Spleen (tissue), 11 donors: ENCODE data around the gene GJB5. TPM values are rescaled to one million over a fixed set of nuclear protein-coding genes. Genes with fewer than 3 reads are reported as not detected.

Experiments used
- DNase-seq: peaks from one replicate; pipeline ENCODE4 v3.0.0-alpha.2; 2020
- H3K27ac ChIP-seq, 8 donors: fragments of 200-600 bp; sonication (generic) in 7 of 8; 1 replicate in 4 of 8; 2 replicates in 4 of 8; pipeline versions ENCODE4 v1.5.0 to v1.8.0; 2016 to 2021; ENCODE audit warnings: inconsistent platforms in 4 of 8, mild to moderate bottlenecking in 4 of 8, moderate library complexity in 1 of 8
- H3K27me3 ChIP-seq, 7 donors: fragments of 200-600 bp; sonication (generic) in 6 of 7; replicated peaks in 1 of 7; 1 replicate in 4 of 7; 2 replicates in 3 of 7; pipeline versions ENCODE4 v1.5.0 to v1.8.0; 2016 to 2021; ENCODE audit warnings: inconsistent platforms in 3 of 7, mild to moderate bottlenecking in 1 of 7
- H3K36me3 ChIP-seq, 6 donors: fragments of 200-600 bp; sonication (generic) in 5 of 6; 1 replicate in 4 of 6; 2 replicates in 2 of 6; pipeline versions ENCODE4 v1.5.0 to v1.8.0; 2016 to 2021; ENCODE audit warnings: inconsistent platforms in 2 of 6
- H3K4me1 ChIP-seq, 6 donors: fragments of 200-600 bp; sonication (generic) in 5 of 6; 1 replicate in 3 of 6; 2 replicates in 3 of 6; pipeline versions ENCODE4 v1.5.0 to v1.8.0; 2016 to 2021; ENCODE audit warnings: inconsistent platforms in 3 of 6
- H3K4me3 ChIP-seq, 8 donors: fragments of 200-600 bp; sonication (generic) in 7 of 8; 1 replicate in 4 of 8; 2 replicates in 4 of 8; pipeline versions ENCODE4 v1.5.0 to v1.8.0; 2016 to 2021; ENCODE audit warnings: inconsistent platforms in 4 of 8, mild to moderate bottlenecking in 4 of 8, moderate library complexity in 2 of 8
- H3K9me3 ChIP-seq, 8 donors: fragments of 200-600 bp; sonication (generic) in 7 of 8; 1 replicate in 4 of 8; 2 replicates in 4 of 8; pipeline versions ENCODE4 v1.5.0 to v1.8.0; 2016 to 2021; ENCODE audit warnings: inconsistent platforms in 4 of 8
- CTCF ChIP-seq, 11 experiments: fragments of 200-600 bp in 7 of 11; fragments of 450-650 bp in 4 of 11; sonication (generic) in 4 of 11; IDR thresholded peaks in 8 of 11; conservative IDR thresholded peaks in 3 of 11; 1 replicate in 7 of 11; 2 replicates in 4 of 11; pipeline versions ENCODE4 v1.4.0 to v1.8.0; 2016 to 2021; ENCODE audit warnings: antibody characterized with exemption in 11 of 11, inconsistent platforms in 4 of 11, mild to moderate bottlenecking in 1 of 11
- POLR2A ChIP-seq, 3 donors: fragments of 450-650 bp; IDR thresholded peaks; one replicate each; pipeline ENCODE4 v1.5.1; 2017; ENCODE audit warnings: antibody characterized with exemption in 3 of 3, mild to moderate bottlenecking in 1 of 3
- POLR2AphosphoS5 ChIP-seq, 3 donors: sonication (generic); formaldehyde crosslinking; IDR thresholded peaks; one replicate each; pipeline ENCODE4 v1.5.1; 2017; ENCODE audit warnings: antibody characterized with exemption in 3 of 3
- WGBS, 5 donors: extraction: QIAGEN DNeasy Blood & Tissue Kit in 3 of 5; methylation state at CpG; one replicate each; pipeline versions ENCODE4 v1.1.5 to v1.1.7; 2013 to 2018; 5-methylcytosine and 5-hydroxymethylcytosine counted together
- intact Hi-C: fragments of 100-400 bp; cut with DNase I; formaldehyde crosslinking; loops from one replicate; pipeline ENCODE4 v1.15.0; 2023; ENCODE audit warnings: low total_unique reads
- polyA plus RNA-seq, 3 donors: library from polyadenylated mRNA; stranded (reverse); fragments of 200-250 nt; gene quantifications; one replicate each; pipeline ENCODE4 v1.2.1, GENCODE V29; 2013
- total RNA-seq, 7 donors: library from RNA; depleted of rRNA in 3 of 7; stranded (reverse); fragments of >200 nt in 3 of 7; fragmentation: NEBNext Ultra II Directional in 4 of 7; extraction: Animal tissue kit (Norgen Biotek cat#: 25700) in 4 of 7; gene quantifications; one replicate each; pipeline versions ENCODE4 v1.1.0 to v1.2.1, GENCODE V29; 2016 to 2021
- donor health status: healthy with polysubstance abuse.
- donor health status: DM: no; HTN: no; CAD: no; lungs with moderate emphysema.
- donor health status: DM: no; HTN: no; CAD: no.
- donor health status: Bipolar disorder and iron deficiency.
- donor health status: healthy.
- donor health status: DM: no; HTN: no; CAD: no.
- donor health status: DM: yes; HTN: yes; CAD: no.

Gene GJB5
- total and polyA plus RNA-seq, 10 donors = 0.06 TPM; not detected in 9

GRCh38 chr1:34785231-34785874, 30.5 kb downstream of the GJB5 start:
- H3K27me3 ChIP-seq = peaks cover 5 to 77% (median 29%) of the 10 kb centered on the region in 7 donors
- intact Hi-C loops = loop anchor here (5.0 kb wide), 1 partner anchor 67 kb away; no protein-coding TSS in a partner anchor
- no peaks in the 10 kb centered on the region for H3K9me3 ChIP-seq
- H3K4me3 ChIP-seq = no peak overlapping the region
- no peak for TF ChIP-seq CTCF (IDR thresholded peaks at IDR 0.05 in 8 of 11, conservative IDR thresholded peaks at IDR 0.05 in 3 of 11)
- TF ChIP-seq POLR2AphosphoS5 (IDR thresholded peaks at IDR 0.05) = no peak
- no peak for TF ChIP-seq POLR2A (IDR thresholded peaks at IDR 0.05)
- no peaks in the 10 kb centered on the region for H3K36me3 ChIP-seq
- peaks cover 6 to 22% (median 13%) of the 10 kb centered on the region in 6 donors for H3K4me1 ChIP-seq
- H3K27ac ChIP-seq = no peak overlapping the region
- DNase-seq = no peak
- WGBS, 5 donors = 84 to 89% (median 87%) methylated on average over 18 to 22 of the region's 22 CpGs

- no peak overlapping the region for H3K27ac ChIP-seq
- intact Hi-C loops = loop anchor here (5.0 kb wide), 1 partner anchor 66 kb away; no protein-coding TSS in a partner anchor
- TF ChIP-seq POLR2A (IDR thresholded peaks at IDR 0.05) (no peak), POLR2AphosphoS5 (IDR thresholded peaks at IDR 0.05) (no peak), CTCF (IDR thresholded peaks at IDR 0.05 in 8 of 11, conservative IDR thresholded peaks at IDR 0.05 in 3 of 11) (no peak)
Observed at GRCh38 chr1:34785875-34786470, 31.1 kb downstream of the GJB5 start.

GRCh38 chr1:34786521-34787325, 31.9 kb downstream of the GJB5 start:
- Histone ChIP-seq H3K36me3 (no peaks in the 10 kb centered on the region), H3K27ac (no peak overlapping the region), H3K27me3 (peaks cover 5 to 77% (median 18%) of the 10 kb centered on the region in 7 donors), H3K9me3 (no peaks in the 10 kb centered on the region), H3K4me3 (no peak overlapping the region), H3K4me1 (peaks cover under 1 to 14% (median 5%) of the 10 kb centered on the region in 6 donors)
- no peak for DNase-seq
- WGBS, 5 donors = 50 to 54% (median 53%) methylated on average over 14 of the region's 14 CpGs
- TF ChIP-seq POLR2A (IDR thresholded peaks at IDR 0.05) (no peak), POLR2AphosphoS5 (IDR thresholded peaks at IDR 0.05) (no peak), CTCF (IDR thresholded peaks at IDR 0.05 in 8 of 11, conservative IDR thresholded peaks at IDR 0.05 in 3 of 11) (peak; percentile 34 to 85 (median 71))
- intact Hi-C loops = loop anchor here (5.0 kb wide), 1 partner anchor 66 kb away; no protein-coding TSS in a partner anchor

More at GRCh38 chr1:34785875-34786470, 31.1 kb downstream of the GJB5 start:
- Histone ChIP-seq H3K9me3 (no peaks in the 10 kb centered on the region), H3K4me3 (no peak overlapping the region), H3K27me3 (peaks cover 5 to 77% (median 23%) of the 10 kb centered on the region in 7 donors), H3K4me1 (peaks cover 6 to 19% (median 12%) of the 10 kb centered on the region in 6 donors), H3K36me3 (no peaks in the 10 kb centered on the region)
- WGBS, 5 donors = 58 to 73% (median 71%) methylated on average over 4 of the region's 4 CpGs
- DNase-seq = no peak
